OCI-LY1 (cell line): ENCODE results near the gene SARM1.

ENCODE experiments used
- H2AFZ ChIP-seq: fragments of 200-600 bp; sonication (generic), shearing (Covaris generic); 2 replicates; pipeline ENCODE4 v1.6.0; 2014; ENCODE audit warnings: antibody characterized with exemption, mild to moderate bottlenecking, low read length
- H3F3A ChIP-seq: fragments of 200-600 bp; sonication (generic), shearing (Covaris generic); 2 replicates; pipeline ENCODE4 v1.6.0; 2014; ENCODE audit warnings: mild to moderate bottlenecking, antibody characterized with exemption, low read length, moderate library complexity; ENCODE audit not compliant: insufficient read depth
- H3K27ac ChIP-seq: fragments of 200-600 bp; sonication (generic); 2 replicates; pipeline ENCODE4 v1.5.1; 2014; ENCODE audit warnings: low read length, mixed run types, mild to moderate bottlenecking, low read depth; ENCODE audit not compliant: poor library complexity, severe bottlenecking
- H3K27me3 ChIP-seq: fragments of 200-600 bp; sonication (generic); 2 replicates; pipeline ENCODE4 v1.6.0; 2014; ENCODE audit warnings: antibody characterized with exemption, mild to moderate bottlenecking, low read length, moderate library complexity; ENCODE audit not compliant: insufficient read depth
- H3K36me3 ChIP-seq: fragments of 200-600 bp; sonication (generic); 2 replicates; pipeline ENCODE4 v1.6.1; 2014; ENCODE audit warnings: mild to moderate bottlenecking, antibody characterized with exemption, low read length, moderate library complexity, mixed read lengths; ENCODE audit not compliant: insufficient read depth
- H3K4me1 ChIP-seq: fragments of 200-600 bp; sonication (generic); 2 replicates; pipeline ENCODE4 v1.5.1; 2014; ENCODE audit warnings: mild to moderate bottlenecking, low read length, moderate library complexity; ENCODE audit not compliant: insufficient read depth, severe bottlenecking
- H3K4me2 ChIP-seq: fragments of 200-600 bp; sonication (generic), shearing (Covaris generic); 2 replicates; pipeline ENCODE4 v1.6.1; 2014; ENCODE audit warnings: low read length
- H3K4me3 ChIP-seq: fragments of 200-600 bp; sonication (generic); 2 replicates; pipeline ENCODE4 v1.5.1; 2014; ENCODE audit warnings: low read length, low read depth, mild to moderate bottlenecking, mixed read lengths; ENCODE audit not compliant: poor library complexity, severe bottlenecking
- H3K79me2 ChIP-seq: fragments of 200-600 bp; shearing (Covaris generic); 2 replicates; pipeline ENCODE4 v1.6.1; 2016; ENCODE audit warnings: mixed run types, low read length, mixed read lengths; ENCODE audit not compliant: insufficient read depth
- H3K9ac ChIP-seq: fragments of 200-600 bp; sonication (generic), shearing (Covaris generic); 2 replicates; pipeline ENCODE4 v1.6.1; 2014; ENCODE audit warnings: mild to moderate bottlenecking, low read length, mixed read lengths
- H3K9me2 ChIP-seq: fragments of 200-600 bp; sonication (generic), shearing (Covaris generic); 2 replicates; pipeline ENCODE4 v1.6.1; 2014; ENCODE audit warnings: low read depth, mild to moderate bottlenecking, low read length, mixed read lengths
- H3K9me3 ChIP-seq: fragments of 200-600 bp; shearing (Covaris generic); 2 replicates; pipeline ENCODE4 v1.6.1; 2014; ENCODE audit warnings: low read length, mixed read lengths
- H4K20me1 ChIP-seq: fragments of 200-600 bp; sonication (generic), shearing (Covaris generic); 2 replicates; pipeline ENCODE4 v1.6.0; 2016; ENCODE audit warnings: mild to moderate bottlenecking, low read length; ENCODE audit not compliant: insufficient read depth
- CTCF ChIP-seq: fragments of 200-600 bp; sonication (generic), shearing (Covaris generic); IDR thresholded peaks from 2 replicates; pipeline ENCODE4 v1.5.1; 2017; ENCODE audit warnings: mild to moderate bottlenecking, antibody characterized with exemption, low read length, moderate library complexity, mixed read lengths
- EZH2 ChIP-seq: fragments of 200-600 bp; sonication (generic), shearing (Covaris generic); IDR thresholded peaks from 2 replicates; pipeline ENCODE4 v1.8.0; 2017; ENCODE audit warnings: borderline replicate concordance, mixed run types, mild to moderate bottlenecking, antibody characterized with exemption, low read length, moderate library complexity, mixed read lengths

SARM1 gene

GRCh38 chr17:28357901-28358197 is 13.6 kb upstream of the SARM1 start:
- peaks cover 25% of the 10 kb centered on the region for H3K4me1 ChIP-seq
- no peaks in the 10 kb centered on the region for H3K9me2 ChIP-seq
- peaks cover 20% of the 10 kb centered on the region for H3K79me2 ChIP-seq
- no peaks in the 10 kb centered on the region for H3K9me3 ChIP-seq
- peak overlapping the region; percentile 94 for H3K4me2 ChIP-seq
- H3K9ac ChIP-seq: peak overlapping the region; percentile 99
- no peak overlapping the region for H3K27ac ChIP-seq
- no peaks in the 10 kb centered on the region for H3K27me3 ChIP-seq
- H3K4me3 ChIP-seq: peak overlapping the region; percentile 99
- no peak overlapping the region for H2AFZ ChIP-seq
- H3K36me3 ChIP-seq: peaks cover 57% of the 10 kb centered on the region
- TF ChIP-seq CTCF: no peak
- no peak for TF ChIP-seq EZH2
- no peaks in the 10 kb centered on the region for H4K20me1 ChIP-seq
- H3F3A ChIP-seq: no peaks in the 10 kb centered on the region

- TF ChIP-seq CTCF (no peak), EZH2 (no peak)
- Histone ChIP-seq H3K27me3 (no peaks in the 10 kb centered on the region), H3K9me3 (no peaks in the 10 kb centered on the region), H3K4me3 (no peak overlapping the region), H3K36me3 (peaks cover 41% of the 10 kb centered on the region), H3F3A (no peaks in the 10 kb centered on the region), H3K79me2 (peaks cover 2% of the 10 kb centered on the region; the same call in 1 of the 2 replicates), H3K9me2 (no peaks in the 10 kb centered on the region), H4K20me1 (no peaks in the 10 kb centered on the region), H3K27ac (no peak overlapping the region), H3K4me2 (no peak overlapping the region), H2AFZ (no peak overlapping the region), H3K4me1 (peaks cover 6% of the 10 kb centered on the region), H3K9ac (no peak overlapping the region)
Measured at GRCh38 chr17:28363186-28363585, 8.3 kb upstream of the SARM1 start.

- Histone ChIP-seq H3K79me2 (no peaks in the 10 kb centered on the region), H3K4me1 (no peaks in the 10 kb centered on the region), H3K9me2 (no peaks in the 10 kb centered on the region), H3F3A (no peaks in the 10 kb centered on the region), H4K20me1 (no peaks in the 10 kb centered on the region), H3K36me3 (peaks cover 40% of the 10 kb centered on the region), H3K9me3 (no peaks in the 10 kb centered on the region), H3K4me3 (no peak overlapping the region), H3K4me2 (no peak overlapping the region), H2AFZ (no peak overlapping the region), H3K27ac (no peak overlapping the region), H3K27me3 (no peaks in the 10 kb centered on the region), H3K9ac (no peak overlapping the region)
- TF ChIP-seq CTCF (no peak), EZH2 (no peak)
Measured at GRCh38 chr17:28363776-28364650, 7.5 kb upstream of the SARM1 start.
